Activated CD4-positive, alpha-beta T cell treated with anti-CD3 and anti-CD28 coated beads, Interleukin-2, amount 50 U/mL, for 1 hour (primary cell): ENCODE results near the gene RGS1.

Experiments
- DNase-seq: peaks from one replicate; pipeline ENCODE4 v3.0.0-alpha.2; 2020

Gene RGS1

DNA sequence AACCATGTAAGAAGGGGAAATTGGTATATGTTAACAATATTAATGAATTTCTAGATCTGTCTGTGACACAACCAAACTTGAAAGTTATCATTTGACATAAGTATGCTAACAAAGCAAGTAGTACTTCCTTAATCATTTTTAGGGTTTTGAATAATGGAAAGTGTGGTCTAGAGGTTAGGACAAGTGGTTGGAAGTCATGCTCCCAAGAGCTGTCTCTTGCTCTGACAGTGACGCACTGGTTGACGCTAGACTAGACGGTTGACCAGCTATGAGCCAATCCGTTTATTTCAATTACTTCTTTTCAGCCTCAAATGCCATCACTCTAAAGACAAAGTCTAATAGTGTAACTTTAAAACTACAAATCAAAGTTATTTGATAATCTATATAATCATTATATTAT, 20.7 kb upstream of the RGS1 start:
- DNase-seq: no peak

DNA sequence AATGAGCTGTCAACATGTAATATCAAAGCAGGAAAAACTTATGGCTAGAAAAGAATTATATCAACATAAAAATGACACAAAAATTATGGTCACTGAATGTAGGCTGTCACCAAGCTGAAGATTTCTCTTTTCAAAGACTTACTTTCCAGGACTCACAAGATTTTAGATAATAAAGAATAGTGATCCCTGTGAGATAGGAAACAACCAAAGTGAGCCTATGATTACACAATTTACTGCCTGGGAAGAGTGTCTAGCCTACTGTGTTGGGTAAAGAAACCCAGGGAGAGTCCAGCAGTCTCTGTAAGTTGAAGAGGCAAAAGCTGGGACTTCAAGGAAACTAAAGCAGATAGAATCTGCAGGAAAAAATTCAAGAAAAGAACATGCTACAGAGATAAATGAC, 20.2 kb upstream of the RGS1 start:
- no peak for DNase-seq

DNA sequence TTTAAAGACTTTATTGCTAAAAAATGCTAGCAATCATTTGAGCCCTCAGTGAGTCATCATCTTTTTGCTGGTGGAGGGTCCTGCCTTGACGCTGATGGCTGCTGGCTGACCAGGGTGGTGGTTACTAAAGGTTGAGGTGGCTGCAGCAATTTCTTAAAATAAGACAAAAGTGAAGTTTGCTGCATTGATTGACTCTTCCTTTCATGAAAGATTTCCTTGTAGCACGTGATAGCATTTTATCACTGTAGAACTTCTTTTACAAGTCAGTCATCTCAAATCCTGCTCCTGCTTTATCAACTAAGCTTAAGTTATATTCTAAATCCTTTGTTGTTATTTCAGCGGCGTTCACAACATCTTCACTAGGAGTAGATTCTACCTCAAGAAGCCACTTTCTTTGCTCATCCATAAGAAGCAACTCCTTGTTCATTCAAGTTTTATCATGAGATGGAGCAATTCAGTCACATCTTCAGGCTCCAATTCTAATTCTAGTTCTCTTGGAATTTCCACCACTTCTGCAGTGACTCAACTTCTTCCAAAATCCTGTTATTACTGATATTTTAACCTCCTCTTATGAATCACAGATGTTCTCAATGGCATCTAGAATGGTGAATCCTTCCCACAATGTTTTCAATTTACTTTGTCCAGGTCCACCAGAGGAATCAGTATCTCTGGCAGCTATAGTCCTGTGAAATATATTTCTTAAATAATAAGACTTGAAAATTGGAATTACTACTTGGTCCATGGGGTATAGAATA, 17.6 kb upstream of the RGS1 start:
- DNase-seq: no peak

DNA sequence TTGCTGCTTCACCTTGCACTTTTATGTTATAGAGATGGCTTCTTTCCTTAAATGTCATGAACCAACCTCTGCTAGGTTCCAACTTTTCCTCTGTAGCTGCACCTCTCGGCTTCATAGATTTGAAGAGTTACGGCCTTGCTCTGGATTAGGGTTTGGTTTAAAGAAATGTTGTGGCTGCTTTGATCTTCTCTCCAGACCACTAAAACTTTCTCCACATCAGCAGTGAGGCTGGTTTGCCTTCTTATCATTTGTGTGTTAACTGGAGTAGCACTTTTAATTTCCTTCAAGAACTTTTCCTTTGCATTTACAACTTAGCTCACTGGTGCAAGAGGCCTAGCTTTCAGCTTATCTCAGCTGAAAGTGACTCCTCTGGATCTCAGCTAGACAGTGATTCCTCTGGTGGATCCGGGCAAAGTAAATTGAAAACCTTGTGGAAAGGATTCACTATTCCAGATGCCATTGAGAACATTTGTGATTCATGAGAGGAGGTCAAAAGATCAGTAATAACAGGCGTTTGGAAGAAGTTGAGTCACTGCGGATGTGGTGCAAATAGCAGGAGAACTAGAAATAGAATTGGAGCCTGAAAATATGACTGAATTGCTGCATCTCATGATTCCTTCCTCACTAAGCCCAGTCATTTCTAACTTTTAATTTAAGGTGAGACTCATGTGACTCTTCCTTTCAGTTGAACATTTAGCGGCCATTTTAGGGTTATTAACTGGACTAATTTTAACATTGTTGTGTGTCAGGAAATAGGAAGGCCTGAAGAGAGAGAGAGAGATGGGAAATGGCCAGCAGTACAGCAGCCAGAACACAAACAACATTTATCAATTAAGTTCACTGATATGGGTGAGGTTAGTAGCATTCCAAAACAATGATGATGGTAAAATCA, 16.2 kb upstream of the RGS1 start:
- DNase-seq: no peak

DNA sequence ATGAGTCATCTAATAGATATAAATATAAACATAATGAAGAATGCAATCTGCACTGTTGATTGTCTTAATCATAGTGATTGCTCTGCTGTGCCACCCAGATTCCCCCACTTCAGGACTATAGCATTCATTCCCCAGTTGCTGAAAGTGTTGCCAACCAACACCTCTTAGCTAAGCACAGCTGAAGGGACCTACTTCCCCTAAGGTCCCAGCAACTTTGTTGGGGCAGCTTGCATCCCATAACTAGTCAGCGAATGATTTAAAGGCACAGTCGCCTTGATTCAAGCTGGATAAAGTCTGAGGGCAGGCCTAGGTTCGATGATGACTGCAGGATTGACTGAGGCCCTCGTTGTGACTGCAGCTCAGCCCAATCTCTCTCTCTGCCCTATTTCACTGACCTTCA, 14.3 kb upstream of the RGS1 start:
- DNase-seq: no peak

DNA sequence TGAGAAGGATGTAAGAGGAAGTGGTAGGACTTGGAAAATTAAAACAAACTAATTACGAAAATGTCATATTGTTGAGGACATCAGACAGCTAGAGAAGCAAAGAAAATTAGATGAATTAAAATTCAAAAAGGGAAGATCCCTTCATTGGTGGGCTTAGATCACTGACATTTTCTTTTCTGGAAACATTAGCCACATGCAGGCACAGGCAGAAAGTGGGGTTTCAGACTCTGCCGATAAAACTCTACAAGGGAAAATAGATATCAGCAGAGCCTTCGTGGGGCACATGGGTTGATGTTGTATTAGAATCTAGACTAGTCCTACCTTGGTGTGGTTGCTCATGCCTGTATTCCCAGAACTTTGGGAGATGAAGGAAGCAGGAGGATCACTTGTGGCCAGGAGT, 12.4 kb upstream of the RGS1 start:
- no peak for DNase-seq

DNA sequence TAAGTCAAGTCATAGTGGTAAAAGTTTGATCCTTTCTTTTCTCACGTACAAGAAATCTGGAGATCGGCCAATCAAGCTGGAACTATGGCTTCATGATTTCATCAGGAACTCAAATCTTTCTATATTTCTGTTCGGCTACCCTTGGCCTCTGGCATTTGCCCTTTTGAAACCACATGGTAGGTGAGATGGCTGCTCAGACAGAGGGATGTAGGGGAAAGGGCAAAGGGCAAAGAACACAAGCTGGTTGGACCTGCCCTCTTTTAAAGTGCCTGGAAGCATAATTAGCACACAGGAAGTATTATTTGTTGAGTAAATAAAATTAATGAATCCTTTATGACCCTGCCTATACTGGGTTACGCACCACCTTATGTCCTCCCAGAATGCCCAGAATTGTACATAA, 11.5 kb upstream of the RGS1 start:
- no peak for DNase-seq

DNA sequence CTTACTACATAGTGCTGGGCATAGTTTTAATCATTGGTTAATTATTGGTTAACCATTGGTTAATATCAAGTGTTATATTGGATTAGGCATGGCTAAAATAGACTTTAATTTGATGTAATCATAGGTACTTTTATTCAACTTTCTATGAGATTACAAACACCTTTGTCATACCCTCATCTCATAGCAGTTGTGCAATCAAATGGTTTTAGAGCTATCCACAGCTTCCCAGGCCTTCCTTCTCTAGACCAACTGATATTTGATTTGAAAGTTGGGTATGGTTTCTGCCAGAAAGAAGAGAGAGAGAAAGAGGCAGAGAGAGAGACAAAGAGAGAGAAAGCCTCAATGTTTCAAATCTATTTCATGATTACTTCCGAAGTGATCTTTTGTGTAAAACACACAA, 9.6 kb upstream of the RGS1 start:
- DNase-seq: no peak

DNA sequence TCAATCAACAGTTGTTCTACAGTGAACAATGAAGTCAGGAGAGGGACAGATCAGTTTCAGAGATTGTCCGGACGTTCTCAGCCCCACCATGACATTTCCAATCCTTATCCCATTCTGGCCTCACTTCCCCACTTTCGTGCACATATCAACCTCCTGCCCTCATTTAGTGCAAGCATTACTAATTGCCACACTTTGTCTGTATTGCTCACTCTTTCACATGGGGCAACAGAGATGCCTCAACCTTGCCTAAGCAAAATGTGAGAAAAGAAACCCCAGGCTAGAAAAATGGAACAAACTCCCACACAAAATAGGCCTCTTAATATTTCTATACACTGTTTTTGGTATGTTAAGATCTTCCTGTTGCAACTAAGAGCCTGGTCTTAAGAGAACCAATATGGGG, 8.9 kb upstream of the RGS1 start:
- DNase-seq: no peak

GRCh38 chr1:192568063-192568462, 7.5 kb upstream of the RGS1 start:
- DNase-seq: no peak

DNA sequence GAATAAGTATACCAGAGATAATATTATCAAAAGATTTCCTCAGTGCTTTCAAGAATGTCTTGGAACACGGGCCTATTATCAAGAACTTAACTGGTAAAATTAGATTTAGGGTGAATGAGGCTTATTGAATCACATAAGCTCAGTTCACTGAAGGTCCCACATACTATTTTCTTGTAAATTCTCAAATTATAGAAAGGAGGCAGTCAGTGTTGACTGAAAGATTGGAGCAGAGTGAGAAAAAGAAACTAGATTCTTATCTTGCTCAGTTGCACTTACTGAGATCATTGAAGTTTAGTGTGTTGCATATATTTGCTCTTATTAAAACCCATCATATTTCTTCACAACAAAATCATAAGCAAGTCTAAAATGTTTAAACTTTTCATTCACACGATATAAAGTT, 3.9 kb upstream of the RGS1 start:
- DNase-seq: no peak

GRCh38 chr1:192573499-192573898, 2.1 kb upstream of the RGS1 start:
- no peak for DNase-seq

- DNase-seq: no peak
Observed at GRCh38 chr1:192574073-192574472, 1.5 kb upstream of the RGS1 start.

DNA sequence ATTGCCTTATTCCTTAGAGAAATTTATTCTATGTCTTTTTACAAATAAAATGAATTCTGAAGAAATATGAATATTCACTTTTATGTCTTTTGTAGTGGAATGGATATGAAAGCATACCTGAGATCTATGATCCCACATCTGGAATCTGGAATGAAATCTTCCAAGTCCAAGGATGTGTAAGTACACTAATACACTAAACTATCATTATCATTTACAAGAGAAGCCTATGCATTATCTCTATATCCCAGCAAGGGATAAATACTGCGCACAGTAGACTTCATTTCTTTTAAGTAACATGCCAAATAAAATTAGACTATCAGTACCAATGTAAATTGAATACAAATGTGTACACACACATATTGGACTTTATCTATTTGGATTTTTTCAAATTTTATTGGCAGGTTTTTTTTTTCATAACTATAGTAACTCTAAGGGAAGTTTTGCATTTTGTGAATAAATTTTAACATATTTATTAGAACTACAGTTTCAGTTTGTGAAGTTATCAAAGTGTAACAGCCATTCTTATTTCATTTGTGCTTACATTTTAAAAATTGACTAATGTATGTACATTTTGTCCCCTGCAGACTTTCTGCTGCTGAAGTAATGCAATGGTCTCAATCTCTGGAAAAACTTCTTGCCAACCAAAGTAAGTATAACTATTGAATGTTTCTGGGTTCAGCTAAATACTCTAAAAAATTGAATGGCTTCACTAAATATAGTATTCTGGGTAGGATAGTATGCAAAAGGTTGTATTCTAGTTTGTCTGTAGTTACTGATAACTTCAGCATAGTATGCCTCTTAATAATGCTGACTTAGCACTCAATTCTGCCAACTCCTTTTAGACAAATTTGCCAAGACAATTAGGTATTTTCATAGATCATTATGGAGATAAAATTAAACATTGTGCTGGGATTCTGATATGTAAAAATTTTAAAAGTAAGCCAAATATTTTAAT, 894 bp downstream of the RGS1 start:
- DNase-seq: no peak

- no peak for DNase-seq
Observed at GRCh38 chr1:192577145-192578140, 1.9 kb downstream of the RGS1 start.

- DNase-seq: no peak
Observed at GRCh38 chr1:192578144-192578909, 2.8 kb downstream of the RGS1 start.

DNA sequence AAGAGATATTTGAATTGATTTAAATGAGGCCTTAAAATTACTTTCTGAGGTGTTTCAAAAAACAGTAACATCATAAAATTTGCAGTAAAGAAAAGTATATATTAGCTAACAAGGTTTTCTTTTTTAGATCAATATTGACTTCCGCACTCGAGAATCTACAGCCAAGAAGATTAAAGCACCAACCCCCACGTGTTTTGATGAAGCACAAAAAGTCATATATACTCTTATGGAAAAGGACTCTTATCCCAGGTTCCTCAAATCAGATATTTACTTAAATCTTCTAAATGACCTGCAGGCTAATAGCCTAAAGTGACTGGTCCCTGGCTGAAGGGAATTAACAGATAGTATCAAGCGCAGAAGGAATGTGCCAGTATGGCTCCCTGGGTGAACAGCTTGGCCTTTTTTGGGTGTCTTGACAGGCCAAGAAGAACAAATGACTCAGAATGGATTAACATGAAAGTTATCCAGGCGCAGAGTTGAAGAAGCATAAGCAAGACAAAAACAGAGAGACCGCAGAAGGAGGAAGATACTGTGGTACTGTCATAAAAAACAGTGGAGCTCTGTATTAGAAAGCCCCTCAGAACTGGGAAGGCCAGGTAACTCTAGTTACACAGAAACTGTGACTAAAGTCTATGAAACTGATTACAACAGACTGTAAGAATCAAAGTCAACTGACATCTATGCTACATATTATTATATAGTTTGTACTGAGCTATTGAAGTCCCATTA, 3.6 kb downstream of the RGS1 start:
- DNase-seq: no peak

DNA sequence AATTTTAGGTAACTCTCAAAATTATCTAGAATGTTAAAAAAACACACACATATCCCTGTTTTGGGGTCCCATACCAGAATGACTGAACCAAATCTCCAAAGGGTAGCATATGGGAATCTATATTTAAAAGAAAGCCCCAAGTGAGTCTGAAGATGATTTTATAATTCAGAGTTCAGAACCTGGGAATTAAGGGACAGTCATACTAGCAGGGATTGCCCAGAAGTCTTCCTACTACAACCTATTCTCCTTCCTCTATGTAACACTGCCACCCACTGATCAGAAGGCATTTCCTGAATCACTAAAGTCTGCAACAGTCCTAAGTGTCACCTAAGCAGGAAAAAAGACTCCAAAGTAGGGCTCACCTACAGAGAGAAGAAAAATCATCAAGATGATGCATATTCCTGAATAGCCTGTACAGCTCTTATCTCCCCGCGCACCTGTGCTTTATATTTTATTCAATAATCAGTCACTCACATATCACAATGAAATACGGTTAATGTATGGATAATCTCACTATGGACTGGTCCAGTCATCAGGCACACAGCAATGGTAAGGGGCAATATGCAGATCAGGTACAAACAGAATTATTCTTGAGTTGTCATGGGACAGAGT, 4.9 kb downstream of the RGS1 start:
- DNase-seq: no peak

GRCh38 chr1:192581131-192581927, 5.8 kb downstream of the RGS1 start:
- DNase-seq: no peak
